Esophagus muscularis mucosa (tissue), 4 donors: ENCODE results near the gene ARHGEF12. TPM values are rescaled to one million over a fixed set of nuclear protein-coding genes. Genes with fewer than 3 reads are reported as not detected.
A peak's percentile ranks its signal among the peaks of the same experiment; 100 is the strongest.

Experiments used
- DNase-seq: peaks from one replicate; pipeline ENCODE4 v3.0.0-alpha.2; 2017; ENCODE audit errors: extremely low spot score
- H3K27ac ChIP-seq, 4 donors: fragments of 200-600 bp; sonication (generic); replicated peaks in 1 of 4; 1 replicate in 3 of 4; 2 replicates in 1 of 4; pipeline ENCODE4 v1.5.1; 2016 to 2019; ENCODE audit warnings: mild to moderate bottlenecking in 1 of 4
- H3K27me3 ChIP-seq, 4 donors: fragments of 200-600 bp; sonication (generic); one replicate each; pipeline versions ENCODE4 v1.5.1 to v1.6.0; 2016 to 2019
- H3K36me3 ChIP-seq, 4 donors: fragments of 200-600 bp; sonication (generic); one replicate each; pipeline ENCODE4 v1.5.1; 2016 to 2019
- H3K4me1 ChIP-seq, 4 donors: fragments of 200-600 bp; sonication (generic); one replicate each; pipeline ENCODE4 v1.5.1; 2016 to 2019
- H3K4me3 ChIP-seq, 4 donors: fragments of 200-600 bp; sonication (generic); 1 replicate in 2 of 4; 2 replicates in 2 of 4; pipeline ENCODE4 v1.5.1; 2016 to 2019; ENCODE audit warnings: mild to moderate bottlenecking in 4 of 4, moderate library complexity in 1 of 4
- H3K9me3 ChIP-seq, 4 donors: fragments of 200-600 bp; sonication (generic); 1 replicate in 3 of 4; 2 replicates in 1 of 4; pipeline ENCODE4 v1.5.1; 2016 to 2019
- EP300 ChIP-seq: sonication (generic); formaldehyde crosslinking; IDR thresholded peaks from one replicate; pipeline ENCODE4 v1.6.1; 2017; ENCODE audit warnings: antibody characterized with exemption
- POLR2A ChIP-seq: fragments of 450-650 bp; IDR thresholded peaks from one replicate; pipeline ENCODE4 v1.6.1; 2017; ENCODE audit warnings: antibody characterized with exemption, moderate library complexity, mild to moderate bottlenecking, low read depth
- POLR2AphosphoS5 ChIP-seq, 2 donors: sonication (generic); formaldehyde crosslinking; IDR thresholded peaks; one replicate each; pipeline ENCODE4 v1.6.1; 2017; ENCODE audit warnings: antibody characterized with exemption in 2 of 2
- WGBS: methylation state at CpG from one replicate; pipeline ENCODE4 v1.1.5; 2018; 5-methylcytosine and 5-hydroxymethylcytosine counted together
- intact Hi-C: fragments of 100-400 bp; cut with DNase I; formaldehyde crosslinking; loops from one replicate; pipeline ENCODE4 v1.15.1; 2023
- total RNA-seq, 4 donors: library from RNA; depleted of rRNA; stranded (reverse); fragments of >200 nt; gene quantifications; one replicate each; pipeline versions ENCODE4 v1.1.0 to v1.2.1, GENCODE V29; 2016
- TF ChIP-seq, protein P1 (sequence below), 3 experiments: fragments of 200-600 bp in 2 of 3; fragments of 450-650 bp in 1 of 3; sonication (generic) in 2 of 3; IDR thresholded peaks; one replicate each; pipeline ENCODE4 v1.5.1; 2017 to 2019; ENCODE audit warnings: antibody characterized with exemption in 3 of 3, mild to moderate bottlenecking in 2 of 3, moderate library complexity in 1 of 3

The ARHGEF12 gene
- total RNA-seq, 4 donors from 2014 or later = 89.1 to 118 (median 106) TPM

DNA sequence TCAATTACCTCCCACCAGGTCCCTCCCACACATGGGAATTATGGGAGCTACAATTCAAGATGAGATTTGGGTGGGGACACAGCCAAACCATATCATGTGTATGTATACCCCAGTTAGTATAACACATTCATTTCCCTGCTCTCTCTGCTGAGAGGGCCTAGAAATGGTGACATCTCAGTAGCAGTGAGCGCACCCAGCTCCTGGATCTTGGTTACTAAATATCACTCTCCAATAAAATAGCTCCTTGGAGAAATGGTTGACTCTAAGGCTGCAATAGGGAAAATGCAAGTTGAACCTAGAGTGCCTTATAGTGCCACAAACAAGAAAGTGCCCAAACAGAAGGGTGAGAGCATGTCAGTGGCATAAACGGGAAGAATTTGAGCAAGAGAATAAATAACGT is 59.6 kb downstream of the ARHGEF12 start:
- Histone ChIP-seq H3K36me3 (no peaks in the 10 kb centered on the region), H3K27ac (no peak overlapping the region), H3K9me3 (no peaks in the 10 kb centered on the region), H3K27me3 (no peaks in the 10 kb centered on the region), H3K4me3 (no peak overlapping the region), H3K4me1 (peaks cover 38 to 59% (median 43%) of the 10 kb centered on the region in 4 donors)
- TF ChIP-seq POLR2A (no peak), EP300 (no peak), POLR2AphosphoS5 (IDR thresholded peaks at IDR 0.05) (no peak)
- TF ChIP-seq, protein P1, sequence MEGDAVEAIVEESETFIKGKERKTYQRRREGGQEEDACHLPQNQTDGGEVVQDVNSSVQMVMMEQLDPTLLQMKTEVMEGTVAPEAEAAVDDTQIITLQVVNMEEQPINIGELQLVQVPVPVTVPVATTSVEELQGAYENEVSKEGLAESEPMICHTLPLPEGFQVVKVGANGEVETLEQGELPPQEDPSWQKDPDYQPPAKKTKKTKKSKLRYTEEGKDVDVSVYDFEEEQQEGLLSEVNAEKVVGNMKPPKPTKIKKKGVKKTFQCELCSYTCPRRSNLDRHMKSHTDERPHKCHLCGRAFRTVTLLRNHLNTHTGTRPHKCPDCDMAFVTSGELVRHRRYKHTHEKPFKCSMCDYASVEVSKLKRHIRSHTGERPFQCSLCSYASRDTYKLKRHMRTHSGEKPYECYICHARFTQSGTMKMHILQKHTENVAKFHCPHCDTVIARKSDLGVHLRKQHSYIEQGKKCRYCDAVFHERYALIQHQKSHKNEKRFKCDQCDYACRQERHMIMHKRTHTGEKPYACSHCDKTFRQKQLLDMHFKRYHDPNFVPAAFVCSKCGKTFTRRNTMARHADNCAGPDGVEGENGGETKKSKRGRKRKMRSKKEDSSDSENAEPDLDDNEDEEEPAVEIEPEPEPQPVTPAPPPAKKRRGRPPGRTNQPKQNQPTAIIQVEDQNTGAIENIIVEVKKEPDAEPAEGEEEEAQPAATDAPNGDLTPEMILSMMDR (IDR thresholded peaks at IDR 0.05) = no peak
- 100% methylated on average over 3 of the region's 3 CpGs for WGBS
- intact Hi-C loops = loop anchor here (10.0 kb wide), 1 partner anchor 51 kb away; no protein-coding TSS in a partner anchor
- no peak for DNase-seq

DNA sequence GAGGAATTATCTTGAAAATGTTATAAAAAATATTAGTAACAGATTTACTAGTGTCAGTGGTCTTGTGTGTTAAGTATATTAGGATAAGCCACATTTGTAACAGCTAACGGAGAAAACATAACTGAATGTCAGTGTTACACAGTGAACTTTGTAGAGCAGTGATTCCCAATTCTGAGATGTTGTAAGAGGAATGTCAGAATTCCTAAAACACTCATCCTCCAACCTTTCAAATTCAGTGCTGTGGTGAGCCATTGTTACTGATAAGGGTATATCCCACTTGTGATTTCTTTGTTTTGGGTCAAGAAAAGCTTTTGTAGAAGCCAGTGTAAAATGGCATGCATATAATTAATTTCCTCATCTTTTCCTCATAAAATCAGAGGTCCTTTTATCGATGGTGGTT is 61.9 kb downstream of the ARHGEF12 start:
- TF ChIP-seq EP300 = no peak
- TF ChIP-seq, protein P1 (IDR thresholded peaks at IDR 0.05) = no peak
- no peak for TF ChIP-seq POLR2AphosphoS5 (IDR thresholded peaks at IDR 0.05)
- 74% methylated on average over 2 of the region's 2 CpGs for WGBS
- intact Hi-C loops = loop anchor here (10.0 kb wide), 1 partner anchor 53 kb away; no protein-coding TSS in a partner anchor
- H3K4me1 ChIP-seq = peaks cover 28 to 46% (median 36%) of the 10 kb centered on the region in 4 donors
- H3K9me3 ChIP-seq = no peaks in the 10 kb centered on the region
- H3K4me3 ChIP-seq = no peak overlapping the region
- H3K27ac ChIP-seq = no peak overlapping the region
- H3K27me3 ChIP-seq = no peaks in the 10 kb centered on the region
- H3K36me3 ChIP-seq = no peaks in the 10 kb centered on the region
- no peak for DNase-seq

DNA sequence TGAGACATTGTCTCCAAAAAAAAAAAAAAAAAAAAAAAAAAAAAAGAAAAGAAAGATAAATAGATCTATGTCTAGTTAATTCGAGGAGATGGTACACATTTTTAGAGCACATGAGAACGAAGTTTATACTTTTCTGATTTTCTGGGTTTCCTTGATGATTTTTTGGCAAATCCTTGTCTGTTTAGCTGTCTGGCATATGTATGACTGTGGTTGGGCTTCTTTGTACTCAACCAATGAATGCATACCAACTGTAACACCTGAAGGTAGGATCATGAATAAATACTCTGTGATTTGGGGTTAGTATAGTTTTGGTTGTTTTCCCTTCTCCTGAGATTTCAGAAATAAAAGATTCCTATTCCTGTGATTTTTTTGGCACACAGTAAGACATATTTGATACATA is 63.1 kb downstream of the ARHGEF12 start:
- no peak for DNase-seq
- no peak overlapping the region for H3K4me3 ChIP-seq
- H3K36me3 ChIP-seq = no peaks in the 10 kb centered on the region
- H3K9me3 ChIP-seq = no peaks in the 10 kb centered on the region
- H3K4me1 ChIP-seq = peaks cover 32 to 54% (median 37%) of the 10 kb centered on the region in 4 donors
- intact Hi-C loops = loop anchor here (10.0 kb wide), 1 partner anchor 55 kb away; no protein-coding TSS in a partner anchor
- H3K27ac ChIP-seq = no peak overlapping the region
- no peaks in the 10 kb centered on the region for H3K27me3 ChIP-seq
- TF ChIP-seq, protein P1 (IDR thresholded peaks at IDR 0.05) = no peak
- TF ChIP-seq POLR2A = no peak
- no peak for TF ChIP-seq POLR2AphosphoS5 (IDR thresholded peaks at IDR 0.05)
- TF ChIP-seq EP300 = no peak
- 36% methylated on average over 2 of the region's 2 CpGs for WGBS

DNA sequence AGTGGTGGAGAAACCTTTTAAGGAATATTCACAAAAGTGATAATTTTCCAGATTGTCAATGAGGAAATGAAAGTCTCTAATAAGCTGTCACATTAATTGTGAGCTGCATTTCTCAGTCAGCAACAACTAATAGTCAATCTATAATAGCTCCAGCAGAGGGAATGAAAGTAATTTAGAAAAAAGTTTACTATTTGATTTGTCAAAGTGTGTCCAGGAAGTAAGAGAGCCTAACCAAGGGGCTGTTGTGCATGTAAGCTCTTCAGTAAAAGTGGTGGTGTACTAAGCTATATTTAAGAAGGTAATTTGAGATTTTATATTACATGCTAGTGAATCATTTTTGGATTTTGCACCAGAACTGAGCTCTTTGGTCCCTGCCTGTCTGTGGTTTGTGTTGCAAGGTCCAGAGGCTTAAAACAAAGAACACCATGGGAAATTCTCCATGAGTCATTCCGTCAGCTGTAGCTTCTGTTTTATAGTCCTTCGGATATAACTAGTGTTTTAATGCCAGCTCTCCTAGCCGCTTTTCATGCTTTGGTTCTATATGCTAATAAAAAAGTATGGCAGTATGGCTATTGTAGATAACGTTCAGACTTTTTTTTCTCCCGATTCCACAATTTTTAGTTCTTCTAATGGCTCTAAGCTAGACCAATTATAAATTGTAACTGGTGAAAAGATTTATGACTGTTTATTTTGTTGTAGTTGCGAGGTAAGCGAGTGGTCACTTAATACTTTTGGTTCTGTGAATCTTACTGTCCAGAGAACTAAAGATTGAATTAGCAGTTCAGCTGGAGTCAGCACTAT is 64.6 kb downstream of the ARHGEF12 start:
- peaks cover 37 to 61% (median 46%) of the 10 kb centered on the region in 4 donors for H3K4me1 ChIP-seq
- TF ChIP-seq, protein P1 (IDR thresholded peaks at IDR 0.05) = no peak
- TF ChIP-seq EP300 = no peak
- TF ChIP-seq POLR2A = no peak
- no peak for TF ChIP-seq POLR2AphosphoS5 (IDR thresholded peaks at IDR 0.05)
- intact Hi-C loops = no loop called here
- H3K4me3 ChIP-seq = peak overlapping the region in 1 of 4 donors; percentile 16
- H3K36me3 ChIP-seq = no peaks in the 10 kb centered on the region
- no peaks in the 10 kb centered on the region for H3K9me3 ChIP-seq
- no peaks in the 10 kb centered on the region for H3K27me3 ChIP-seq
- 51% methylated on average over 7 of the region's 7 CpGs for WGBS
- H3K27ac ChIP-seq = peak overlapping the region in 1 of 4 donors; percentile 29
- DNase-seq = no peak
